PC-9 (cell line): Measurements from ENCODE around the gene LMOD3. TPM values are rescaled to one million over a fixed set of nuclear protein-coding genes. Genes with fewer than 3 reads are reported as not detected.

Experiments
- BruUV-seq: library from RNA; stranded (reverse); fragments of 400-500 nt; replicated peaks from 2 replicates; lab custom pipeline; 2021; lab: Mats Ljungman, UMichigan
- CTCF ChIA-PET: fragments of 300-600 bp; sonication (Branson Sonifier 250); formaldehyde crosslinking; loops from one replicate; lab custom pipeline; 2022; ENCODE audit warnings: antibody characterized with exemption; lab: Charles Lee
- POLR2A ChIA-PET: fragments of 300-600 bp; sonication (Branson Sonifier 250); formaldehyde crosslinking; loops from one replicate; lab custom pipeline; 2022; ENCODE audit warnings: antibody characterized with exemption; ENCODE audit not compliant: unreplicated experiment; lab: Charles Lee
- DNase-seq, 2 experiments: peaks; one replicate each; pipeline versions ENCODE4 v3.0.0 to v3.0.0-alpha.2; 2015 to 2022; ENCODE audit warnings: mixed read lengths in 1 of 2
- H2AFZ ChIP-seq: fragments of 200-600 bp; sonication (generic); 2 replicates; pipeline ENCODE4 v1.8.1; 2017; ENCODE audit warnings: antibody characterized with exemption
- H3F3A ChIP-seq: fragments of 200-600 bp; sonication (generic); 2 replicates; pipeline ENCODE4 v1.8.1; 2017; ENCODE audit warnings: antibody characterized with exemption, mild to moderate bottlenecking, low read depth; ENCODE audit not compliant: insufficient read depth
- H3K27ac ChIP-seq: fragments of 200-600 bp; sonication (generic); 2 replicates; pipeline ENCODE4 v1.6.1; 2016; ENCODE audit warnings: mixed run types
- H3K27me3 ChIP-seq: fragments of 200-600 bp; sonication (generic); 2 replicates; pipeline ENCODE4 v1.6.1; 2016; ENCODE audit warnings: low read depth, mixed run types; ENCODE audit not compliant: insufficient read depth
- H3K36me3 ChIP-seq: fragments of 200-600 bp; sonication (generic); 2 replicates; pipeline ENCODE4 v1.6.1; 2016; ENCODE audit warnings: low read depth, mixed run types
- H3K4me1 ChIP-seq: fragments of 200-600 bp; sonication (generic); replicated peaks from 2 replicates; pipeline ENCODE4 v1.6.1; 2016; ENCODE audit warnings: mixed run types; ENCODE audit not compliant: insufficient read depth
- H3K4me2 ChIP-seq: fragments of 200-600 bp; sonication (generic); 2 replicates; pipeline ENCODE4 v1.6.1; 2017; ENCODE audit warnings: mixed run types
- H3K4me3 ChIP-seq: fragments of 200-600 bp; sonication (generic); 2 replicates; pipeline ENCODE4 v1.6.1; 2016; ENCODE audit warnings: mixed run types
- H3K79me2 ChIP-seq: fragments of 200-600 bp; sonication (generic); 2 replicates; pipeline ENCODE4 v1.6.1; 2017; ENCODE audit warnings: low read depth, mixed run types
- H3K9me2 ChIP-seq: fragments of 200-600 bp; sonication (generic); 2 replicates; pipeline ENCODE4 v1.8.1; 2017; ENCODE audit warnings: mild to moderate bottlenecking; ENCODE audit not compliant: insufficient read depth
- H3K9me3 ChIP-seq: fragments of 200-600 bp; sonication (generic); 2 replicates; pipeline ENCODE4 v1.8.1; 2016; ENCODE audit warnings: low read depth; ENCODE audit not compliant: insufficient read depth
- H4K20me1 ChIP-seq: fragments of 200-600 bp; sonication (generic); 2 replicates; pipeline ENCODE4 v1.8.1; 2017; ENCODE audit not compliant: insufficient read depth
- EZH2 ChIP-seq: fragments of 200-600 bp; sonication (generic); IDR thresholded peaks from 2 replicates; pipeline ENCODE4 v1.8.0; 2017; ENCODE audit warnings: antibody characterized with exemption, low read depth
- intact Hi-C: fragments of 100-400 bp; cut with micrococcal nuclease; formaldehyde crosslinking; loops from one replicate; pipeline ENCODE4 v1.10.0; 2022; ENCODE audit not compliant: unreplicated experiment
- total RNA-seq: library from RNA; stranded (reverse); gene quantifications from 2 replicates; pipeline ENCODE4 v1.2.3, GENCODE V29; 2021
- TF ChIP-seq, protein P1 (sequence below): fragments of 200-600 bp; sonication (generic); conservative IDR thresholded peaks from 2 replicates; pipeline ENCODE4 v1.6.1; 2017; ENCODE audit warnings: mixed run types, antibody characterized with exemption, mild to moderate bottlenecking, moderate library complexity

LMOD3 gene
- total RNA-seq, 1 experiment from 2014 or later: not detected

- Histone ChIP-seq H2AFZ (no peak overlapping the region), H3K4me2 (no peak overlapping the region), H3K4me3 (no peak overlapping the region), H3K9me3 (no peaks in the 10 kb centered on the region), H4K20me1 (no peaks in the 10 kb centered on the region), H3K4me1 (peaks cover 9% of the 10 kb centered on the region; the same call in 1 of the 2 replicates), H3K9me2 (no peaks in the 10 kb centered on the region), H3K36me3 (peaks cover 3% of the 10 kb centered on the region; the same call in 1 of the 2 replicates), H3K79me2 (no peaks in the 10 kb centered on the region), H3K27ac (no peak overlapping the region), H3K27me3 (no peaks in the 10 kb centered on the region), H3F3A (no peaks in the 10 kb centered on the region; the same call in 1 of the 2 replicates)
- BruUV-seq: no TSS peak
- no peak for DNase-seq
- no peak for TF ChIP-seq EZH2
- TF ChIP-seq, protein P1, sequence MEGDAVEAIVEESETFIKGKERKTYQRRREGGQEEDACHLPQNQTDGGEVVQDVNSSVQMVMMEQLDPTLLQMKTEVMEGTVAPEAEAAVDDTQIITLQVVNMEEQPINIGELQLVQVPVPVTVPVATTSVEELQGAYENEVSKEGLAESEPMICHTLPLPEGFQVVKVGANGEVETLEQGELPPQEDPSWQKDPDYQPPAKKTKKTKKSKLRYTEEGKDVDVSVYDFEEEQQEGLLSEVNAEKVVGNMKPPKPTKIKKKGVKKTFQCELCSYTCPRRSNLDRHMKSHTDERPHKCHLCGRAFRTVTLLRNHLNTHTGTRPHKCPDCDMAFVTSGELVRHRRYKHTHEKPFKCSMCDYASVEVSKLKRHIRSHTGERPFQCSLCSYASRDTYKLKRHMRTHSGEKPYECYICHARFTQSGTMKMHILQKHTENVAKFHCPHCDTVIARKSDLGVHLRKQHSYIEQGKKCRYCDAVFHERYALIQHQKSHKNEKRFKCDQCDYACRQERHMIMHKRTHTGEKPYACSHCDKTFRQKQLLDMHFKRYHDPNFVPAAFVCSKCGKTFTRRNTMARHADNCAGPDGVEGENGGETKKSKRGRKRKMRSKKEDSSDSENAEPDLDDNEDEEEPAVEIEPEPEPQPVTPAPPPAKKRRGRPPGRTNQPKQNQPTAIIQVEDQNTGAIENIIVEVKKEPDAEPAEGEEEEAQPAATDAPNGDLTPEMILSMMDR: no peak
- intact Hi-C loops: no loop called here
- POLR2A ChIA-PET: interaction anchor here (0.6 to 0.7 kb wide), 4 partner anchors 8 to 306 kb away, joined by 3 to 18 read pairs (median 5); no protein-coding TSS in a partner anchor
- CTCF ChIA-PET: interaction anchor here (0.6 to 1.3 kb wide), 3 partner anchors 19 to 90 kb away, joined by 3 to 11 read pairs (median 8); no protein-coding TSS in a partner anchor
Measured at GRCh38 chr3:69105320-69105719, 17.1 kb downstream of the LMOD3 start.

GRCh38 chr3:69104586-69104985, 17.8 kb downstream of the LMOD3 start:
- Histone ChIP-seq H3K27me3 (no peaks in the 10 kb centered on the region), H3K9me2 (no peaks in the 10 kb centered on the region), H3K4me3 (no peak overlapping the region), H3K9me3 (no peaks in the 10 kb centered on the region), H3K4me2 (no peak overlapping the region), H3K79me2 (no peaks in the 10 kb centered on the region), H3K4me1 (peaks cover 9% of the 10 kb centered on the region; the same call in 1 of the 2 replicates), H3F3A (no peaks in the 10 kb centered on the region; the same call in 1 of the 2 replicates), H4K20me1 (no peaks in the 10 kb centered on the region), H2AFZ (no peak overlapping the region), H3K36me3 (peaks cover 3% of the 10 kb centered on the region; the same call in 1 of the 2 replicates), H3K27ac (no peak overlapping the region)
- TF ChIP-seq, protein P1: no peak
- no peak for TF ChIP-seq EZH2
- CTCF ChIA-PET: interaction anchor here (0.7 kb wide), 1 partner anchor 22 kb away, joined by 3 read pairs; no protein-coding TSS in a partner anchor
- DNase-seq: no peak
- intact Hi-C loops: no loop called here
- BruUV-seq: TSS peak; percentile 12
- POLR2A ChIA-PET: no interaction called here

DNA sequence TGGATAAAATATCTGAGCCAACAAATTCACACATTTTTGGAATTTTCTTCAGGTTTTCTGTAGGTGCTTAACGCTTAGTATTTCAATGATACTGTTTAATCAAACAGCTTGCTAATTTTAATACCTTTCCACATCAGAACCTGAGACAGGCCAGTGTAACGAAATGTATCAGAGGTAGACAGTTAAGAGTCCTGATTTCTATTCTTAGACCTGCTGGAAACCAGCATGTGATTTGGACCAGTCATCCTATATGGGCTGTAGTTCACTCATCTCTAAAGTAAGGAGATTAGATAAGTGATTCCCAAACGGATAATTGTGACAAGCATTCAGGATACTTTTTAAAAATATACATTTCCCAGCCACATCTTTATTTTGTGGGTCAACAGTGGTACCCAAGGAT, 19.3 kb downstream of the LMOD3 start:
- BruUV-seq: no TSS peak
- intact Hi-C loops: loop anchor here (2.0 kb wide), 1 partner anchor 16 kb away; no protein-coding TSS in a partner anchor

More for the DNA sequence above, 19.3 kb downstream of the LMOD3 start:
- Histone ChIP-seq H3K27me3 (no peaks in the 10 kb centered on the region), H3F3A (no peaks in the 10 kb centered on the region), H3K4me3 (no peak overlapping the region), H3K36me3 (peaks cover 3% of the 10 kb centered on the region; the same call in 1 of the 2 replicates), H3K9me2 (no peaks in the 10 kb centered on the region), H3K4me2 (no peak overlapping the region), H3K79me2 (no peaks in the 10 kb centered on the region), H2AFZ (no peak overlapping the region), H3K9me3 (no peaks in the 10 kb centered on the region), H4K20me1 (no peaks in the 10 kb centered on the region), H3K4me1 (peaks cover 9% of the 10 kb centered on the region; the same call in 1 of the 2 replicates), H3K27ac (no peak overlapping the region)
- DNase-seq: no peak
- no peak for TF ChIP-seq EZH2
- TF ChIP-seq, protein P1: no peak
- CTCF ChIA-PET: interaction anchor here (0.7 kb wide), 1 partner anchor 110 kb away, joined by 3 read pairs; no protein-coding TSS in a partner anchor
- POLR2A ChIA-PET: no interaction called here
